Measurements from ENCODE around the gene SLC5A1.

The SLC5A1 gene

GRCh38 chr22:32083000-32083399, 39.9 kb downstream of the SLC5A1 start:
- Histone ChIP-seq H3K9me2 (replicated peaks; ENCODE audit: insufficient read depth, low read length) (no peaks in the 10 kb centered on the region), H3K9me3 (ENCODE audit: insufficient read depth, low read length) (no peaks in the 10 kb centered on the region), H3K4me3 (ENCODE audit: insufficient read depth, low read length, poor library complexity, severe bottlenecking) (no peak overlapping the region), H3K36me3 (ENCODE audit: low read length) (no peaks in the 10 kb centered on the region), H3K27ac (ENCODE audit: low read depth, low read length) (no peak overlapping the region), H2AFZ (ENCODE audit: low read depth, low read length, severe bottlenecking) (no peak overlapping the region), H3F3A (ENCODE audit: insufficient read depth) (no peaks in the 10 kb centered on the region), H3K9ac (ENCODE audit: low read length) (no peak overlapping the region), H3K79me2 (ENCODE audit: insufficient read depth, low read length) (no peaks in the 10 kb centered on the region), H3K4me2 (ENCODE audit: low read depth, low read length, poor library complexity, severe bottlenecking) (no peak overlapping the region), H4K20me1 (ENCODE audit: low read depth, low read length) (no peaks in the 10 kb centered on the region), H3K27me3 (ENCODE audit: low read length) (no peaks in the 10 kb centered on the region)
- TF ChIP-seq CTCF (IDR thresholded peaks at IDR 0.05; ENCODE audit: insufficient read depth, low read length, poor library complexity, severe bottlenecking): no peak

GRCh38 chr22:32083814-32084213, 40.8 kb downstream of the SLC5A1 start:
- TF ChIP-seq EZH2phosphoT487 (conservative IDR thresholded peaks at IDR 0.05; ENCODE audit: low read length): no peak
- no peak for TF ChIP-seq CTCF (IDR thresholded peaks at IDR 0.05; ENCODE audit: insufficient read depth, low read length, poor library complexity, severe bottlenecking)
- Histone ChIP-seq H3K36me3 (ENCODE audit: low read length) (no peaks in the 10 kb centered on the region), H3K4me3 (ENCODE audit: insufficient read depth, low read length, poor library complexity, severe bottlenecking) (no peak overlapping the region), H2AFZ (ENCODE audit: low read depth, low read length, severe bottlenecking) (no peak overlapping the region), H3K9me3 (ENCODE audit: insufficient read depth, low read length) (no peaks in the 10 kb centered on the region), H3F3A (ENCODE audit: insufficient read depth) (no peaks in the 10 kb centered on the region), H4K20me1 (ENCODE audit: low read depth, low read length) (no peaks in the 10 kb centered on the region), H3K79me2 (ENCODE audit: insufficient read depth, low read length) (no peaks in the 10 kb centered on the region), H3K4me2 (ENCODE audit: low read depth, low read length, poor library complexity, severe bottlenecking) (no peak overlapping the region), H3K27ac (ENCODE audit: low read depth, low read length) (no peak overlapping the region), H3K9me2 (replicated peaks; ENCODE audit: insufficient read depth, low read length) (no peaks in the 10 kb centered on the region), H3K9ac (ENCODE audit: low read length) (no peak overlapping the region), H3K27me3 (ENCODE audit: low read length) (no peaks in the 10 kb centered on the region)

GRCh38 chr22:32088084-32088483, 45.0 kb downstream of the SLC5A1 start:
- Histone ChIP-seq H3K9ac (ENCODE audit: low read length) (no peak overlapping the region), H3K79me2 (ENCODE audit: insufficient read depth, low read length) (no peaks in the 10 kb centered on the region), H4K20me1 (ENCODE audit: low read depth, low read length) (no peaks in the 10 kb centered on the region), H3K36me3 (ENCODE audit: low read length) (no peaks in the 10 kb centered on the region), H3K27ac (ENCODE audit: low read depth, low read length) (no peak overlapping the region), H3F3A (ENCODE audit: insufficient read depth) (no peaks in the 10 kb centered on the region), H3K9me2 (replicated peaks; ENCODE audit: insufficient read depth, low read length) (no peaks in the 10 kb centered on the region), H3K27me3 (ENCODE audit: low read length) (no peaks in the 10 kb centered on the region), H2AFZ (ENCODE audit: low read depth, low read length, severe bottlenecking) (no peak overlapping the region), H3K4me2 (ENCODE audit: low read depth, low read length, poor library complexity, severe bottlenecking) (no peak overlapping the region), H3K4me3 (ENCODE audit: insufficient read depth, low read length, poor library complexity, severe bottlenecking) (no peak overlapping the region), H3K9me3 (ENCODE audit: insufficient read depth, low read length) (no peaks in the 10 kb centered on the region)
- TF ChIP-seq CTCF (IDR thresholded peaks at IDR 0.05; ENCODE audit: insufficient read depth, low read length, poor library complexity, severe bottlenecking) (no peak), EZH2phosphoT487 (conservative IDR thresholded peaks at IDR 0.05; ENCODE audit: low read length) (no peak)

GRCh38 chr22:32097018-32097417, 54.0 kb downstream of the SLC5A1 start:
- no peaks in the 10 kb centered on the region for H4K20me1 ChIP-seq (ENCODE audit: low read depth, low read length)
- no peak overlapping the region for H3K9ac ChIP-seq (ENCODE audit: low read length)
- no peak for TF ChIP-seq EZH2phosphoT487 (conservative IDR thresholded peaks at IDR 0.05; ENCODE audit: low read length)
- no peak for TF ChIP-seq CTCF (IDR thresholded peaks at IDR 0.05; ENCODE audit: insufficient read depth, low read length, poor library complexity, severe bottlenecking)
- H3K27me3 ChIP-seq (ENCODE audit: low read length): no peaks in the 10 kb centered on the region
- no peaks in the 10 kb centered on the region for H3K9me3 ChIP-seq (ENCODE audit: insufficient read depth, low read length)
- no peaks in the 10 kb centered on the region for H3K9me2 ChIP-seq (replicated peaks; ENCODE audit: insufficient read depth, low read length)
- no peak overlapping the region for H3K27ac ChIP-seq (ENCODE audit: low read depth, low read length)
- H3K4me2 ChIP-seq (ENCODE audit: low read depth, low read length, poor library complexity, severe bottlenecking): no peak overlapping the region
- no peak overlapping the region for H3K4me3 ChIP-seq (ENCODE audit: insufficient read depth, low read length, poor library complexity, severe bottlenecking)
- no peaks in the 10 kb centered on the region for H3F3A ChIP-seq (ENCODE audit: insufficient read depth)
- no peak overlapping the region for H2AFZ ChIP-seq (ENCODE audit: low read depth, low read length, severe bottlenecking)
- no peaks in the 10 kb centered on the region for H3K79me2 ChIP-seq (ENCODE audit: insufficient read depth, low read length)
- H3K36me3 ChIP-seq (ENCODE audit: low read length): no peaks in the 10 kb centered on the region

Measured in SU-DHL-6 (cell line).